Kidney epithelial cell (primary cell): Measurements from ENCODE around the gene SLC43A2. TPM values are rescaled to one million over a fixed set of nuclear protein-coding genes. Genes with fewer than 3 reads are reported as not detected.

Source experiments
- DNase-seq: peaks from one replicate; pipeline ENCODE4 v3.0.0-alpha.2; 2010; ENCODE audit warnings: low read depth
- H3K27me3 ChIP-seq: 2 replicates; pipeline ENCODE4 v1.6.0; 2011; ENCODE audit warnings: low read length; ENCODE audit not compliant: control insufficient read depth, insufficient read depth
- H3K36me3 ChIP-seq: 2 replicates; pipeline ENCODE4 v1.5.1; 2011; ENCODE audit warnings: low read length; ENCODE audit not compliant: control insufficient read depth, insufficient read depth
- H3K4me3 ChIP-seq: 2 replicates; pipeline ENCODE4 v1.5.1; 2011; ENCODE audit warnings: low read depth, mild to moderate bottlenecking, control low read depth, low read length
- total RNA-seq: library from RNA; depleted of rRNA; stranded (reverse); fragments of >200 nt; gene quantifications from 2 replicates; pipeline ENCODE4 v1.2.3, GENCODE V29; 2015
- TF ChIP-seq, protein P1 (sequence below): IDR thresholded peaks from 2 replicates; pipeline ENCODE4 v1.5.1; 2011; ENCODE audit warnings: mild to moderate bottlenecking, moderate library complexity, low read length, control low read depth, inconsistent platforms; ENCODE audit not compliant: insufficient read depth, poor library complexity, severe bottlenecking

Gene SLC43A2
- total RNA-seq, 1 donor from 2014 or later, result 9.1 TPM

DNA sequence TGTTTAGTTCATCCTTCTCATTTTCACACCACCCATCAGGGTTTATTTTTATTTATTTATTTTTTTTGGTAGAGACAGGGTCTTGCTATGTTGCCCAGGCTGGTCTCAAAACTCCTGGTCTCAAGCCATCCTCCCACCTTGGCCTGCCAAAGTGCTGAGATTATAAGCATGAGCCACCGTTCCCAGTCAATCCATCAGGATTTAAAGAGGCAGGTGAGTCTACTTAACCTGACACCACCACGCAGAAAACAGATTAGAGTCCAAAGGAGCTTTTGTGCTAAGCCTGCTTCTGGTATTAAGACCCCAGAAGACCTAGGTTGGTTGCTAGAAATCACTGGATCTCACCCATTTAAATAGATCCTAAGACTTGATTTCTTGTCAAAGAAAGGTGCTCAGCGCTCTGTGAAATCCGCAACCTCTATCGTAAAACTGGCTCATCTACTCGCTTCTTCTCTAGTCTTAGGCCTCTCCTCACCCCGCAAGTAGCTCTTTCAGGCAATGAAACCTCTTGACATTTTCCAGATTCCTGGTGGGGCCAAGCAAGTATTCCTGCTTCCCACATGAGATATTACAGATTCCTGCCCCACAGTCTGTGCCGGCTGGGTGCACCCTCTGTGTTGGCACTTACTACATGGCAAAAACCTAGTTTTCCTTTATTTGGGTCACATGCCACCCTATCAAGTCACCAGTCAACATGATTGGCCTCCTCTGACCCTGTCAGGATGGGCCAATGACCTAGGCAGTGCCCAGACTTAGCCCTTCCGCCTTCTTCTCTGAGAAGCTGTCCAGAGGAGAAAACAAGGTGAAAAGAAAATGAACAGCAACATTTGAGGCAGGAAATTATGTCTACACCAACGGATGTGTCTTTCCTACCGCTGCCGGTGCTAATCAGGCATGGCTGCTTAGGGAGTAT is 75.0 kb downstream of the SLC43A2 start:
- H3K4me3 ChIP-seq, result no peak overlapping the region
- H3K27me3 ChIP-seq, result no peaks in the 10 kb centered on the region
- no peak for DNase-seq
- TF ChIP-seq, protein P1, sequence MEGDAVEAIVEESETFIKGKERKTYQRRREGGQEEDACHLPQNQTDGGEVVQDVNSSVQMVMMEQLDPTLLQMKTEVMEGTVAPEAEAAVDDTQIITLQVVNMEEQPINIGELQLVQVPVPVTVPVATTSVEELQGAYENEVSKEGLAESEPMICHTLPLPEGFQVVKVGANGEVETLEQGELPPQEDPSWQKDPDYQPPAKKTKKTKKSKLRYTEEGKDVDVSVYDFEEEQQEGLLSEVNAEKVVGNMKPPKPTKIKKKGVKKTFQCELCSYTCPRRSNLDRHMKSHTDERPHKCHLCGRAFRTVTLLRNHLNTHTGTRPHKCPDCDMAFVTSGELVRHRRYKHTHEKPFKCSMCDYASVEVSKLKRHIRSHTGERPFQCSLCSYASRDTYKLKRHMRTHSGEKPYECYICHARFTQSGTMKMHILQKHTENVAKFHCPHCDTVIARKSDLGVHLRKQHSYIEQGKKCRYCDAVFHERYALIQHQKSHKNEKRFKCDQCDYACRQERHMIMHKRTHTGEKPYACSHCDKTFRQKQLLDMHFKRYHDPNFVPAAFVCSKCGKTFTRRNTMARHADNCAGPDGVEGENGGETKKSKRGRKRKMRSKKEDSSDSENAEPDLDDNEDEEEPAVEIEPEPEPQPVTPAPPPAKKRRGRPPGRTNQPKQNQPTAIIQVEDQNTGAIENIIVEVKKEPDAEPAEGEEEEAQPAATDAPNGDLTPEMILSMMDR, result no peak
- no peaks in the 10 kb centered on the region for H3K36me3 ChIP-seq

DNA sequence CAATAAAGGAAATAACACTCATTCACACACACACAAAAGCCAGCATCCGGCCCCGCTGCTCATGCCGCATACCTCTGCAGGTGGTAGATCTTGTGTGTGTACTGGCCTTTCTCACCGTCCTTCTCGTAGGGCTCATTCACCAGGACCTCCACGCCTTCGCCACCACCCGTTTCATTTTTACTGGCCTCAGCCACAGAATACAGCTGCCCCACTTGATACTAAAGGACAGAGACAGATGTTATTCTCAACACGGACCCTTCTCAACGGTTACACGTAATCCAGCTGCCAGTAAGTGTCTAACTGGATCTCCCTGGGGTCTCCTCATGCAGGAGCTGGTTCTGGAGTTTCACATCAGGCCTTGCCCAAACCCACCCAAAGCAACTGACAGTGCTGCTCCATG is 75.7 kb downstream of the SLC43A2 start:
- Histone ChIP-seq H3K36me3 (no peaks in the 10 kb centered on the region), H3K27me3 (no peaks in the 10 kb centered on the region), H3K4me3 (no peak overlapping the region)
- TF ChIP-seq, protein P1, result no peak
- DNase-seq, result no peak

DNA sequence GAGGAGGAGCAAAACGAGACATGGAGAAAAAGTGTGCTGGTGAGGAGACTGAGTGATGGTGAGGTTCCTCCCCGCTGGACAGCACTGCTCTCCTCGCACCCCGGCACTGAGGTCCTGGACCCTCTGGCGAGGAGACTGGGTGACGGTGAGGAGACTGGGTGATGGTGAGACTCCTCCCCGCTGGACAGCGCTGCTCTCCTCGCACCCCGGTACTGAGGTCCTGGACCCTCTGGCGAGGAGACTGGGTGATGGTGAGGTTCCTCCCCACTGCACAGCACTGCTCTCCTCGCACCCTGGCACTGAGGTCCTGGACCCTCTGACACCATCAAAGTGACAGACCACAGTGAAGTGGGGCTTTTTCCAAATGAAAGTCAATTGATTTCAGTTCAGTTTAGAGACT is 76.9 kb downstream of the SLC43A2 start:
- no peaks in the 10 kb centered on the region for H3K36me3 ChIP-seq
- no peaks in the 10 kb centered on the region for H3K27me3 ChIP-seq
- H3K4me3 ChIP-seq, result no peak overlapping the region
- DNase-seq, result no peak
- TF ChIP-seq, protein P1, result no peak

DNA sequence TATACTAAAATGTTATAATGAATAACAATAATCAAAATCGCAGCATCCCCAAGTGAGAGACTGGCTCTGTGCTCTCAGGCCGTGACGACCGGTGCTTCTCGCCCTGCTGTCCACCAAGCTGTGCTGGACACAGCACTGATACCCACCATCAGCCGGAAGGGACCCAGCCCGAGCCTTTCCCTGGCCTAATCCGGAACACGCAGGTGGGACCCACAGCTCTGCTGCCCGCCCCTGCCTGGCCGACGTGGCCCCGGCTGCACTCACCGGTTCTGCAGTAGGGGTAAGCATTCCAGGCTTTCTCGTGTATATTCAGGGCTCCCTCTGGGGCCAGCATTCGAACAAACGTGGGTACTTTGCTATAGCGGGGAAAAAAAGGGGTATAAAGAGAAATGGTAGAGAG is 80.6 kb downstream of the SLC43A2 start:
- TF ChIP-seq, protein P1, result no peak
- peaks cover 3% of the 10 kb centered on the region for H3K36me3 ChIP-seq
- DNase-seq, result no peak
- no peaks in the 10 kb centered on the region for H3K27me3 ChIP-seq
- no peak overlapping the region for H3K4me3 ChIP-seq

DNA sequence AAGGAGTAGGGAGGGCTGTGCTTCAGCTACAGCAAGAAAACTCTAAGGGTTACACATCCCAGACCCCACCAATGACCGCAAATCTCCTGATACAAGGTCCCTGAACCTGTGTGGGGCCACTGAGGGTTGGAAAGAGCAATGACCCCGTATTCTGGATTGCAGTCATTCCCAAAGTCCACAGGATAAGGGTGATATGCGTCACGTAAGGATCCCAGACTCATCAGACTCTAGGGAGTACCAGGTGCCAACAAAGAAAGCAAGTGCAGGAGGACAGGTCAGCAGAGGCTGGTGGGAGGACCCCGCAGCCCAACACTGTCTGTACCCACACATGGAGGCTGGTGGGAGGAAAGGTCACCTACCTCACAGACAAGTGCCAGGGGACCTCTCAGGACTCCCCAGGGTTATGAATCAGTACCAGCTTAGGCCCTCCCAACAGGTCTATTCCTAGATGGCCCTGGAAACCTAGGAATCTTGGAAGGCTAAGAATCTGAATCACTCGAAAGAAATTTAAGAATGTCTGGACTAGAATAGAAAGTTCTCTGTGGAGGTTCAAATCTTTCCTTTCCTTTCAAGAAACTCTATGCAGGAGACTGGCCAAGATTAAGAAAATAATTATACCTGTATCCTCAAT is 82.2 kb downstream of the SLC43A2 start:
- peaks cover 3% of the 10 kb centered on the region for H3K36me3 ChIP-seq
- H3K4me3 ChIP-seq, result no peak overlapping the region
- H3K27me3 ChIP-seq, result no peaks in the 10 kb centered on the region
- DNase-seq, result no peak
- TF ChIP-seq, protein P1, result no peak
